WTC11 (cell line): ENCODE data around the gene CGREF1. TPM values are rescaled to one million over a fixed set of nuclear protein-coding genes. Genes with fewer than 3 reads are reported as not detected.
A peak's percentile ranks its signal among the peaks of the same experiment; 100 is the strongest.

Experiments
- ATAC-seq: fragments of 200-7000 bp; cut with Tn5 transposase; 2 replicates; pipeline ENCODE4 v1.10.0; 2021; ENCODE audit warnings: mild to moderate bottlenecking, moderate library complexity
- CTCF ChIA-PET: fragments of 300-600 bp; sonication (Branson Sonifier 250); formaldehyde crosslinking; loops from one replicate; lab custom pipeline; 2021; ENCODE audit warnings: antibody characterized with exemption; lab: Charles Lee
- POLR2A ChIA-PET: fragments of 350-600 bp; sonication (Branson Sonifier 250); formaldehyde crosslinking; loops from one replicate; lab custom pipeline; 2021; ENCODE audit warnings: antibody characterized with exemption; lab: Charles Lee
- DNase-seq: peaks from one replicate; pipeline ENCODE4 v3.0.0; 2021; ENCODE audit warnings: low spot score
- H3K27ac Mint-ChIP-seq: 2 replicates; pipeline ENCODE4 v1.8.0; 2021; ENCODE audit warnings: mixed read lengths
- H3K27me3 Mint-ChIP-seq: 2 replicates; pipeline ENCODE4 v1.8.0; 2021; ENCODE audit warnings: low read depth, mild to moderate bottlenecking, moderate library complexity, mixed read lengths
- H3K36me3 Mint-ChIP-seq: 2 replicates; pipeline ENCODE4 v1.8.0; 2021; ENCODE audit warnings: mixed read lengths
- H3K4me1 Mint-ChIP-seq: 2 replicates; pipeline ENCODE4 v1.8.0; 2022; ENCODE audit warnings: mixed read lengths
- H3K4me3 Mint-ChIP-seq: 2 replicates; pipeline ENCODE4 v1.8.0; 2021; ENCODE audit warnings: mild to moderate bottlenecking, moderate library complexity, mixed read lengths
- H3K9me3 Mint-ChIP-seq: 2 replicates; pipeline ENCODE4 v1.8.0; 2021; ENCODE audit warnings: mixed read lengths
- CREM ChIP-seq: sonication (generic); formaldehyde crosslinking; IDR thresholded peaks from 2 replicates; pipeline ENCODE4 v1.8.1; 2022; ENCODE audit warnings: mild to moderate bottlenecking, missing genetic modification reagents, moderate library complexity
- ESRRA ChIP-seq: sonication (generic); formaldehyde crosslinking; IDR thresholded peaks from 2 replicates; pipeline ENCODE4 v1.8.1; 2022; ENCODE audit warnings: mild to moderate bottlenecking, missing genetic modification reagents, borderline replicate concordance
- FOXK1 ChIP-seq: sonication (generic); formaldehyde crosslinking; IDR thresholded peaks from 2 replicates; pipeline ENCODE4 v1.8.0; 2022; ENCODE audit warnings: mild to moderate bottlenecking, moderate library complexity, missing genetic modification reagents
- SP1 ChIP-seq: sonication (generic); formaldehyde crosslinking; conservative IDR thresholded peaks from 2 replicates; pipeline ENCODE4 v1.8.1; 2022; ENCODE audit warnings: missing genetic modification reagents
- TEAD1 ChIP-seq: sonication (generic); formaldehyde crosslinking; IDR thresholded peaks from 2 replicates; pipeline ENCODE4 v1.8.0; 2022; ENCODE audit warnings: mild to moderate bottlenecking, missing genetic modification reagents
- TP53 ChIP-seq: sonication (generic); formaldehyde crosslinking; IDR thresholded peaks from 2 replicates; pipeline ENCODE4 v1.8.1; 2023; ENCODE audit warnings: mild to moderate bottlenecking, missing genetic modification reagents
- ZBTB21 ChIP-seq: sonication (generic); formaldehyde crosslinking; IDR thresholded peaks from 2 replicates; pipeline ENCODE4 v1.8.1; 2023; ENCODE audit warnings: mild to moderate bottlenecking, missing genetic modification reagents, borderline replicate concordance
- ZNF138 ChIP-seq: sonication (generic); formaldehyde crosslinking; conservative IDR thresholded peaks from 2 replicates; pipeline ENCODE4 v1.8.1; 2022; ENCODE audit warnings: mild to moderate bottlenecking, moderate library complexity, missing genetic modification reagents
- ZNF396 ChIP-seq: fragments of 250-450 bp; sonication (Bioruptor Pico); IDR thresholded peaks from 2 replicates; pipeline ENCODE4 v1.8.0; 2021; ENCODE audit warnings: mild to moderate bottlenecking, moderate library complexity, borderline replicate concordance
- total RNA-seq: library from RNA; stranded (reverse); gene quantifications from 3 replicates; pipeline ENCODE4 v1.2.3, GENCODE V29; 2021
- TF ChIP-seq, protein P1 (sequence below): fragments of 250-450 bp; sonication (Bioruptor Pico); conservative IDR thresholded peaks from 2 replicates; pipeline ENCODE4 v1.9.0; 2021; ENCODE audit warnings: mild to moderate bottlenecking
- TF ChIP-seq, protein P2 (sequence below): fragments of 250-450 bp; sonication (Bioruptor Pico); IDR thresholded peaks from 2 replicates; pipeline ENCODE4 v1.9.0; 2021; ENCODE audit warnings: mild to moderate bottlenecking
- TF ChIP-seq, protein P3 (sequence below): sonication (generic); formaldehyde crosslinking; conservative IDR thresholded peaks from 2 replicates; pipeline ENCODE4 v1.8.1; 2023; ENCODE audit warnings: mild to moderate bottlenecking, low read depth, missing genetic modification reagents, moderate library complexity
- TF ChIP-seq, protein P4 (sequence below): sonication (generic); formaldehyde crosslinking; IDR thresholded peaks from 2 replicates; pipeline ENCODE4 v1.8.1; 2022; ENCODE audit warnings: mild to moderate bottlenecking, missing genetic modification reagents, moderate library complexity, borderline replicate concordance
- TF ChIP-seq, protein P5 (sequence below): sonication (generic); formaldehyde crosslinking; IDR thresholded peaks from 2 replicates; pipeline ENCODE4 v1.8.0; 2022; ENCODE audit warnings: mild to moderate bottlenecking, missing genetic modification reagents
- TF ChIP-seq, protein P6 (sequence below): sonication (generic); formaldehyde crosslinking; IDR thresholded peaks from 2 replicates; pipeline ENCODE4 v1.8.0; 2023; ENCODE audit warnings: mild to moderate bottlenecking, missing genetic modification reagents
- TF ChIP-seq, protein P7 (sequence below): sonication (generic); formaldehyde crosslinking; conservative IDR thresholded peaks from 2 replicates; pipeline ENCODE4 v1.8.1; 2022; ENCODE audit warnings: mild to moderate bottlenecking, missing genetic modification reagents

Gene CGREF1
- total RNA-seq, 1 experiment from 2014 or later = 3.5 TPM

DNA sequence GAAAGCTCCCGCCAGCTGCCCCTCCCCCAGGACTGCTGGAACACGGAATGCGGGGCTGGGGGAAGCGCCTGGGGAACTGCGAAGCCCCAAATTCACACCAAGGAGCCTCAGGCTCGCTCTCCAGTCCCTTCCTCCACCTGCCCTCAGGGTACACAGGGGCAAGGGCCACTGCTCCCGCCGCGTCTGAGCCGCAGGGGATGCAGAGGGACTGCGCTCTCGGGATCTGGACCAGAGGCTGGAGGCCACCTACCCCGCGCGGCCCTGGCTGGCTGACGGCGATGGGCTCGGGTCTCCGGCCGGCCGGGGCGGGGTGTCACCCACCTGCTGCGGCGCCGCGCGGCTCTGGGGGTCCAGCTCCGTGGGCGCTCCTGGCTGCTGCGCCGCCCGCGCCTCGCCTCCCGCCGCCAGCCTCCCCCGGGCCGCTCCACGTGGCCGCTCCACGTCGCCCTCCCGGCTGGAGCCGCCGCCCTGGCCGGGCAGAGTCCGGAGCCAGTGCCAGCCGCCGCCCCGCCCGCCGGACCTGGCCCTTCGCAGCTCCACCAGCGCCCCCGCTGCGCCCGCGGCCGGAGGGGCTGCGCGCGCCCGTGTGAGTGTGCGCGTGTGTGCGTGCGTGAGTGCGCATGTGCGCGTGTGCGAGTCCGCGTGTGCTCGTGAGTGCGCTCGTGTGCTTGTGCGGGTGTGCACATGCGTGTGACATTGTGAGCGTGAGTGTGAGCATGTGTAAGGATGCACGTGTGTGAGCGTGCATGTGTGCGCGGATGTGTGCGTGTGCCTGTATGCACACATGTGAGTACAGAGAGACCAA, at the start of gene CGREF1 (continued):
- TF ChIP-seq, protein P1, sequence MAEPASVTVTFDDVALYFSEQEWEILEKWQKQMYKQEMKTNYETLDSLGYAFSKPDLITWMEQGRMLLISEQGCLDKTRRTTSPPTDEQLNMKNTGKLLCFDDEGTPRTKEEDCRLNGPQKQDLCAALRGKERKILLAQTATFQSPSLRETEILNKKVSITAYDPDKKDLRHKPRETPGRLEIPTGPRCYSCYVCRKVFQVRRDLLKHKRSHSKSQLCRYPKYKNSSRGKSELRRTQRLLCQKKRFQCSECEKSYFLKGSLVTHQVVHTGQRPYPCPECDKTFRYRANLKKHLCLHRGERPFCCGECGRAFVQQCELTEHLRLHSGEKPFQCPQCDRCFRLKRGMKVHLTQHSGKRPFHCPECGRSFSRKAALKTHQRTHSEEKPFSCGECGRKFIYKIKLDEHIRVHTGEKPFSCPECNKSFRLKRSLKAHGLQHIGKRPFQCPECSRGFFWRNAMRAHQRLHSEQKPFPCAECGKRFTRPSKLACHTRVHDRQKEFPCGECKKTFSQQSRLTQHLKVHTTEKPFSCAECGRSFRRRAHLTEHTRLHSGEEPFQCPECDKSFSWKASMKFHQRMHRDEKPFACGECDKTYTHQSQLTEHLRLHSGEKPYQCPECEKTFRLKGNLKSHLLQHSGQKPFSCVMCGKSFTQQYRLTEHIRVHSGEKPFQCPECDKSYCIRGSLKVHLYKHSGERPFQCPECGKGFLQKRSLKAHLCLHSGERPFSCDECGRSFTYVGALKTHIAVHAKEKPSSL (CRISPR knock-in tag) = no peak
- 0 out of 2 replicates have a peak, but pooled peaks have one; percentile 50 for TF ChIP-seq CREM (CRISPR knock-in tag)
- no peak for TF ChIP-seq ZNF396
- TF ChIP-seq, protein P2, sequence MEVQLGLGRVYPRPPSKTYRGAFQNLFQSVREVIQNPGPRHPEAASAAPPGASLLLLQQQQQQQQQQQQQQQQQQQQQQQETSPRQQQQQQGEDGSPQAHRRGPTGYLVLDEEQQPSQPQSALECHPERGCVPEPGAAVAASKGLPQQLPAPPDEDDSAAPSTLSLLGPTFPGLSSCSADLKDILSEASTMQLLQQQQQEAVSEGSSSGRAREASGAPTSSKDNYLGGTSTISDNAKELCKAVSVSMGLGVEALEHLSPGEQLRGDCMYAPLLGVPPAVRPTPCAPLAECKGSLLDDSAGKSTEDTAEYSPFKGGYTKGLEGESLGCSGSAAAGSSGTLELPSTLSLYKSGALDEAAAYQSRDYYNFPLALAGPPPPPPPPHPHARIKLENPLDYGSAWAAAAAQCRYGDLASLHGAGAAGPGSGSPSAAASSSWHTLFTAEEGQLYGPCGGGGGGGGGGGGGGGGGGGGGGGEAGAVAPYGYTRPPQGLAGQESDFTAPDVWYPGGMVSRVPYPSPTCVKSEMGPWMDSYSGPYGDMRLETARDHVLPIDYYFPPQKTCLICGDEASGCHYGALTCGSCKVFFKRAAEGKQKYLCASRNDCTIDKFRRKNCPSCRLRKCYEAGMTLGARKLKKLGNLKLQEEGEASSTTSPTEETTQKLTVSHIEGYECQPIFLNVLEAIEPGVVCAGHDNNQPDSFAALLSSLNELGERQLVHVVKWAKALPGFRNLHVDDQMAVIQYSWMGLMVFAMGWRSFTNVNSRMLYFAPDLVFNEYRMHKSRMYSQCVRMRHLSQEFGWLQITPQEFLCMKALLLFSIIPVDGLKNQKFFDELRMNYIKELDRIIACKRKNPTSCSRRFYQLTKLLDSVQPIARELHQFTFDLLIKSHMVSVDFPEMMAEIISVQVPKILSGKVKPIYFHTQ (CRISPR knock-in tag) = no peak
- TF ChIP-seq ESRRA = peak; percentile 71; the same call in 1 of the 2 replicates
- TF ChIP-seq, protein P3, sequence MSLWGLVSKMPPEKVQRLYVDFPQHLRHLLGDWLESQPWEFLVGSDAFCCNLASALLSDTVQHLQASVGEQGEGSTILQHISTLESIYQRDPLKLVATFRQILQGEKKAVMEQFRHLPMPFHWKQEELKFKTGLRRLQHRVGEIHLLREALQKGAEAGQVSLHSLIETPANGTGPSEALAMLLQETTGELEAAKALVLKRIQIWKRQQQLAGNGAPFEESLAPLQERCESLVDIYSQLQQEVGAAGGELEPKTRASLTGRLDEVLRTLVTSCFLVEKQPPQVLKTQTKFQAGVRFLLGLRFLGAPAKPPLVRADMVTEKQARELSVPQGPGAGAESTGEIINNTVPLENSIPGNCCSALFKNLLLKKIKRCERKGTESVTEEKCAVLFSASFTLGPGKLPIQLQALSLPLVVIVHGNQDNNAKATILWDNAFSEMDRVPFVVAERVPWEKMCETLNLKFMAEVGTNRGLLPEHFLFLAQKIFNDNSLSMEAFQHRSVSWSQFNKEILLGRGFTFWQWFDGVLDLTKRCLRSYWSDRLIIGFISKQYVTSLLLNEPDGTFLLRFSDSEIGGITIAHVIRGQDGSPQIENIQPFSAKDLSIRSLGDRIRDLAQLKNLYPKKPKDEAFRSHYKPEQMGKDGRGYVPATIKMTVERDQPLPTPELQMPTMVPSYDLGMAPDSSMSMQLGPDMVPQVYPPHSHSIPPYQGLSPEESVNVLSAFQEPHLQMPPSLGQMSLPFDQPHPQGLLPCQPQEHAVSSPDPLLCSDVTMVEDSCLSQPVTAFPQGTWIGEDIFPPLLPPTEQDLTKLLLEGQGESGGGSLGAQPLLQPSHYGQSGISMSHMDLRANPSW = peak; percentile 87; the same call in 1 of the 2 replicates
- TF ChIP-seq FOXK1 (CRISPR knock-in tag) = peak; percentile 67
- TF ChIP-seq, protein P4, sequence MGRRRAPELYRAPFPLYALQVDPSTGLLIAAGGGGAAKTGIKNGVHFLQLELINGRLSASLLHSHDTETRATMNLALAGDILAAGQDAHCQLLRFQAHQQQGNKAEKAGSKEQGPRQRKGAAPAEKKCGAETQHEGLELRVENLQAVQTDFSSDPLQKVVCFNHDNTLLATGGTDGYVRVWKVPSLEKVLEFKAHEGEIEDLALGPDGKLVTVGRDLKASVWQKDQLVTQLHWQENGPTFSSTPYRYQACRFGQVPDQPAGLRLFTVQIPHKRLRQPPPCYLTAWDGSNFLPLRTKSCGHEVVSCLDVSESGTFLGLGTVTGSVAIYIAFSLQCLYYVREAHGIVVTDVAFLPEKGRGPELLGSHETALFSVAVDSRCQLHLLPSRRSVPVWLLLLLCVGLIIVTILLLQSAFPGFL (CRISPR knock-in tag) = no peak
- peak; percentile 42; the same call in 1 of the 2 replicates for TF ChIP-seq ZNF138 (CRISPR knock-in tag)
- peak; percentile 89 for TF ChIP-seq ZBTB21
- TF ChIP-seq, all 79 proteins: peak for 14

DNA sequence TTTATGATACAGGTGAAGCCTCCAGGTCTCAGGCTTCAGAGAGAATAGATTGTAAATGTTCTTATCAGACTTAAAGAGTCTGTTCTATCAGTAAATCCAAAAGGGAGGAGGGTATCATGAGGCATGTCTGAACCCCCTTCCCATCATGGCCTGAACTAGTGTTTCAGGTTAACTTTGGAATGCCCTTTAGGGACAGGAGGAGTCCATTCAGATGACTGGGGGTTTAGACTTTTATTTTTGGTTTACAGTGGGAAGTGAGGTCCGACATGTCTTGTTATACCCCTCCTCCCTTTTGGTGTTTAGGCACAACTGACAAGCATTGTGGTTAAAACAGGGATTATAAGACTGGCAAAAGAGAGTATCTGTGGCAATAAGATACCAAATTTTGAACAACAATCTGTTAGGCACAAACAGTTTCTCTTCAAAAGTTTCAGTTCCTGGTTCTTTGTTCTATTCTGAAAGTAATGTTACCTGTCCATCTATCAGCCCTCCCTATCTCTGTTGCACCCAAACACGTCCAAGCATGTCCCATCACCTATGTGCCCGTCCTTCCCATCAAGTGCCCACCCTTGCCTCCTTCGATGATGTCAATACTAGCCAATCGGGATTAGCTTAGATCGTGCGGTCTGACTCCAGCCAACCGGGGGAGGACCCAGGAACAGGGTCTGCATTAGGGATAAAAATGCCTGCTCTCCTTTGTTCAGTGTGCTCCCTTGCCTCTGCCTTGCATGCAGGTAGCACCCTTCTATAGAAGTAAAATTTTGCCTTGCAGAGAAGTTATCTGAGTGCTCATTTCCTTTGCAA, 46.2 kb upstream of the CGREF1 start:
- Mint-ChIP-seq H3K9me3 (peaks cover 11% of the 10 kb centered on the region), H3K4me3 (no peak overlapping the region), H3K27me3 (no peaks in the 10 kb centered on the region), H3K4me1 (peaks cover 21% of the 10 kb centered on the region), H3K36me3 (peaks cover 9% of the 10 kb centered on the region; the same call in 1 of the 2 replicates), H3K27ac (no peak overlapping the region)
- POLR2A ChIA-PET = no interaction called here
- DNase-seq (no peak), ATAC-seq (peak; percentile 29; the same call in 1 of the 2 replicates)
- CTCF ChIA-PET = interaction anchor here (1.3 to 3.2 kb wide), 2 partner anchors 14 to 31 kb away, joined by 4 to 9 read pairs; no protein-coding TSS in a partner anchor
- TF ChIP-seq, protein P2 (CRISPR knock-in tag) = no peak
- TF ChIP-seq, protein P5, sequence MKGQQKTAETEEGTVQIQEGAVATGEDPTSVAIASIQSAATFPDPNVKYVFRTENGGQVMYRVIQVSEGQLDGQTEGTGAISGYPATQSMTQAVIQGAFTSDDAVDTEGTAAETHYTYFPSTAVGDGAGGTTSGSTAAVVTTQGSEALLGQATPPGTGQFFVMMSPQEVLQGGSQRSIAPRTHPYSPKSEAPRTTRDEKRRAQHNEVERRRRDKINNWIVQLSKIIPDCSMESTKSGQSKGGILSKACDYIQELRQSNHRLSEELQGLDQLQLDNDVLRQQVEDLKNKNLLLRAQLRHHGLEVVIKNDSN = no peak
- TF ChIP-seq, protein P6, sequence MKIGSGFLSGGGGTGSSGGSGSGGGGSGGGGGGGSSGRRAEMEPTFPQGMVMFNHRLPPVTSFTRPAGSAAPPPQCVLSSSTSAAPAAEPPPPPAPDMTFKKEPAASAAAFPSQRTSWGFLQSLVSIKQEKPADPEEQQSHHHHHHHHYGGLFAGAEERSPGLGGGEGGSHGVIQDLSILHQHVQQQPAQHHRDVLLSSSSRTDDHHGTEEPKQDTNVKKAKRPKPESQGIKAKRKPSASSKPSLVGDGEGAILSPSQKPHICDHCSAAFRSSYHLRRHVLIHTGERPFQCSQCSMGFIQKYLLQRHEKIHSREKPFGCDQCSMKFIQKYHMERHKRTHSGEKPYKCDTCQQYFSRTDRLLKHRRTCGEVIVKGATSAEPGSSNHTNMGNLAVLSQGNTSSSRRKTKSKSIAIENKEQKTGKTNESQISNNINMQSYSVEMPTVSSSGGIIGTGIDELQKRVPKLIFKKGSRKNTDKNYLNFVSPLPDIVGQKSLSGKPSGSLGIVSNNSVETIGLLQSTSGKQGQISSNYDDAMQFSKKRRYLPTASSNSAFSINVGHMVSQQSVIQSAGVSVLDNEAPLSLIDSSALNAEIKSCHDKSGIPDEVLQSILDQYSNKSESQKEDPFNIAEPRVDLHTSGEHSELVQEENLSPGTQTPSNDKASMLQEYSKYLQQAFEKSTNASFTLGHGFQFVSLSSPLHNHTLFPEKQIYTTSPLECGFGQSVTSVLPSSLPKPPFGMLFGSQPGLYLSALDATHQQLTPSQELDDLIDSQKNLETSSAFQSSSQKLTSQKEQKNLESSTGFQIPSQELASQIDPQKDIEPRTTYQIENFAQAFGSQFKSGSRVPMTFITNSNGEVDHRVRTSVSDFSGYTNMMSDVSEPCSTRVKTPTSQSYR = no peak
- TF ChIP-seq SP1 (CRISPR knock-in tag) (no peak), TEAD1 (CRISPR knock-in tag) (no peak), ZBTB21 (no peak), TP53 (CRISPR knock-in tag) (no peak)
- TF ChIP-seq, protein P7, sequence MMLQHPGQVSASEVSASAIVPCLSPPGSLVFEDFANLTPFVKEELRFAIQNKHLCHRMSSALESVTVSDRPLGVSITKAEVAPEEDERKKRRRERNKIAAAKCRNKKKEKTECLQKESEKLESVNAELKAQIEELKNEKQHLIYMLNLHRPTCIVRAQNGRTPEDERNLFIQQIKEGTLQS (CRISPR knock-in tag) = no peak
